H1 (cell line): Measurements from ENCODE around the gene EFR3B. TPM values are rescaled to one million over a fixed set of nuclear protein-coding genes. Genes with fewer than 3 reads are reported as not detected.

ENCODE experiments used
- CTCF ChIA-PET: fragments of 300-600 bp; sonication (Branson Sonifier 250); formaldehyde crosslinking; loops from one replicate; lab custom pipeline; 2021; ENCODE audit not compliant: partially characterized antibody; lab: Charles Lee
- POLR2A ChIA-PET: fragments of 300-600 bp; sonication (Branson Sonifier 250); formaldehyde crosslinking; loops from one replicate; lab custom pipeline; 2021; ENCODE audit warnings: inconsistent platforms; ENCODE audit not compliant: partially characterized antibody; lab: Charles Lee
- DNase-seq, 2 experiments: peaks; one replicate each; pipeline versions ENCODE4 v3.0.0 to v3.0.0-alpha.2; 2010 to 2022; ENCODE audit warnings: low spot score in 2 of 2, low read depth in 1 of 2, mixed read lengths in 1 of 2
- FAIRE-seq: peaks from 2 replicates; lab custom pipeline; 2011; peaks lifted over from hg19 to GRCh38; lab: Jason Lieb, UNC
- H2AFZ ChIP-seq: 2 replicates; pipeline ENCODE4 v1.8.1; 2012; ENCODE audit warnings: low read length, inconsistent platforms
- H2AK5ac ChIP-seq: 2 replicates; pipeline ENCODE4 v1.6.1; 2013; ENCODE audit warnings: low read depth, low read length
- H2BK120ac ChIP-seq: replicated peaks from 2 replicates; pipeline ENCODE3; 2013; ENCODE audit warnings: low read depth, low read length, inconsistent platforms
- H2BK12ac ChIP-seq: 2 replicates; pipeline ENCODE4 v1.6.1; 2013; ENCODE audit warnings: low read depth, low read length
- H2BK15ac ChIP-seq: 2 replicates; pipeline ENCODE4 v1.6.1; 2013; ENCODE audit warnings: low read length
- H2BK20ac ChIP-seq: 2 replicates; pipeline ENCODE4 v1.6.1; 2013; ENCODE audit warnings: low read length
- H2BK5ac ChIP-seq: 2 replicates; pipeline ENCODE4 v1.6.1; 2013; ENCODE audit warnings: low read depth, low read length
- H3K14ac ChIP-seq: 2 replicates; pipeline ENCODE4 v1.6.1; 2013; ENCODE audit warnings: inconsistent platforms; ENCODE audit not compliant: insufficient read length
- H3K18ac ChIP-seq: 2 replicates; pipeline ENCODE4 v1.6.1; 2013; ENCODE audit warnings: low read length; ENCODE audit errors: extremely low read depth
- H3K23ac ChIP-seq: 2 replicates; pipeline ENCODE4 v1.6.1; 2013; ENCODE audit warnings: inconsistent platforms; ENCODE audit not compliant: insufficient read length
- H3K23me2 ChIP-seq: 2 replicates; pipeline ENCODE4 v1.6.1; 2013; ENCODE audit warnings: low read depth, low read length
- H3K27ac ChIP-seq: 2 replicates; pipeline ENCODE4 v1.6.1; 2011; ENCODE audit warnings: low read depth, low read length, inconsistent platforms
- H3K27me3 ChIP-seq, 4 experiments: replicated peaks in 1 of 4; 1 replicate in 1 of 4; 2 replicates in 3 of 4; pipeline versions ENCODE4 v1.6.1 to v1.8.1; 2011 to 2013; ENCODE audit warnings: low read length in 3 of 4, mild to moderate bottlenecking in 3 of 4, inconsistent platforms in 2 of 4, mixed read lengths in 2 of 4, moderate library complexity in 1 of 4; ENCODE audit not compliant: control insufficient read depth in 3 of 4, insufficient read depth in 3 of 4; ENCODE audit errors: extremely low read depth in 1 of 4
- H3K36me3 ChIP-seq, 4 experiments: 2 replicates each; pipeline versions ENCODE4 v1.6.1 to v1.8.1; 2011 to 2013; ENCODE audit warnings: mild to moderate bottlenecking in 4 of 4, low read length in 3 of 4, moderate library complexity in 2 of 4, control low read depth in 1 of 4, inconsistent platforms in 1 of 4; ENCODE audit not compliant: insufficient read depth in 4 of 4, control insufficient read depth in 2 of 4
- H3K4ac ChIP-seq: replicated peaks from 2 replicates; pipeline ENCODE3; 2013; ENCODE audit warnings: low read length, low read depth, mixed read lengths, inconsistent platforms; ENCODE audit not compliant: insufficient read length
- H3K4me1 ChIP-seq, 4 experiments: replicated peaks in 1 of 4; 1 replicate in 1 of 4; 2 replicates in 3 of 4; pipeline versions ENCODE4 v1.6.1 to v1.8.1; 2011 to 2013; ENCODE audit warnings: low read length in 3 of 4, inconsistent platforms in 2 of 4, mixed read lengths in 1 of 4; ENCODE audit not compliant: insufficient read depth in 4 of 4, control insufficient read depth in 3 of 4
- H3K4me2 ChIP-seq, 2 experiments: 2 replicates each; pipeline versions ENCODE4 v1.6.1 to v1.8.1; 2011 to 2013; ENCODE audit warnings: low read depth in 2 of 2, low read length in 2 of 2, control low read depth in 1 of 2, inconsistent platforms in 1 of 2, mild to moderate bottlenecking in 1 of 2; ENCODE audit not compliant: insufficient read depth in 1 of 2
- H3K4me3 ChIP-seq, 4 experiments: fragments of 200-600, 300-600 bp in 1 of 4; sonication (generic), shearing (Covaris generic), sonication (Bioruptor Twin) in 1 of 4; 2 replicates each; pipeline versions ENCODE4 v1.5.1 to v1.8.1; 2011 to 2016; ENCODE audit warnings: low read length in 4 of 4, low read depth in 3 of 4, control low read depth in 2 of 4, inconsistent platforms in 2 of 4, mild to moderate bottlenecking in 2 of 4, mixed read lengths in 1 of 4, moderate library complexity in 1 of 4; ENCODE audit not compliant: insufficient read depth in 2 of 4; ENCODE audit errors: extremely low read depth in 1 of 4
- H3K56ac ChIP-seq: replicated peaks from 2 replicates; pipeline ENCODE3; 2013; ENCODE audit warnings: low read depth, mild to moderate bottlenecking, mixed read lengths, low read length, inconsistent platforms; ENCODE audit not compliant: insufficient read length
- H3K79me1 ChIP-seq: 2 replicates; pipeline ENCODE4 v1.6.1; 2013; ENCODE audit warnings: low read depth, low read length, control low read depth
- H3K79me2 ChIP-seq, 2 experiments: 2 replicates each; pipeline versions ENCODE4 v1.6.1 to v1.8.1; 2012 to 2013; ENCODE audit warnings: low read length in 2 of 2, mild to moderate bottlenecking in 2 of 2, inconsistent platforms in 1 of 2; ENCODE audit not compliant: insufficient read depth in 2 of 2, control insufficient read depth in 1 of 2
- H3K9ac ChIP-seq, 4 experiments: replicated peaks in 1 of 4; 1 replicate in 1 of 4; 2 replicates in 3 of 4; pipeline versions ENCODE4 v1.6.1 to v1.8.1; 2011 to 2013; ENCODE audit warnings: low read depth in 3 of 4, low read length in 3 of 4, control low read depth in 2 of 4, mild to moderate bottlenecking in 2 of 4, moderate library complexity in 2 of 4, inconsistent platforms in 1 of 4; ENCODE audit errors: extremely low read depth in 1 of 4
- H3K9me3 ChIP-seq, 2 experiments: 2 replicates each; pipeline versions ENCODE4 v1.6.1 to v1.8.1; 2012 to 2013; ENCODE audit warnings: mild to moderate bottlenecking in 2 of 2, moderate library complexity in 2 of 2, control low read depth in 1 of 2, inconsistent platforms in 1 of 2, low read depth in 1 of 2, low read length in 1 of 2, mixed read lengths in 1 of 2; ENCODE audit not compliant: insufficient read depth in 2 of 2
- H4K20me1 ChIP-seq, 2 experiments: replicated peaks in 1 of 2; 2 replicates each; pipeline versions ENCODE3 to v1.8.1; 2011 to 2013; ENCODE audit warnings: inconsistent platforms in 2 of 2, low read length in 2 of 2, mild to moderate bottlenecking in 1 of 2; ENCODE audit not compliant: insufficient read depth in 2 of 2, control insufficient read depth in 1 of 2
- H4K5ac ChIP-seq: 2 replicates; pipeline ENCODE4 v1.6.1; 2013; ENCODE audit warnings: low read length, low read depth, mixed read lengths, inconsistent platforms; ENCODE audit not compliant: insufficient read length
- H4K8ac ChIP-seq: 2 replicates; pipeline ENCODE4 v1.8.0; 2013; ENCODE audit warnings: mild to moderate bottlenecking, moderate library complexity, low read length, inconsistent platforms; ENCODE audit not compliant: insufficient read depth; ENCODE audit errors: extremely low read depth
- H4K91ac ChIP-seq: replicated peaks from 2 replicates; pipeline ENCODE3; 2013; ENCODE audit warnings: low read length, mixed read lengths, inconsistent platforms; ENCODE audit not compliant: insufficient read length
- EGR1 ChIP-seq: IDR thresholded peaks from 2 replicates; pipeline ENCODE4 v1.6.1; 2011; ENCODE audit warnings: low read depth, low read length, borderline replicate concordance
- POLR2A ChIP-seq, 2 experiments: IDR thresholded peaks; 1 replicate in 1 of 2; 2 replicates in 1 of 2; pipeline ENCODE4 v1.6.1; 2011; ENCODE audit warnings: low read depth in 2 of 2, low read length in 2 of 2, mild to moderate bottlenecking in 2 of 2; ENCODE audit errors: control extremely low read depth in 1 of 2
- RFX5 ChIP-seq: IDR thresholded peaks from 2 replicates; pipeline ENCODE4 v1.6.1; 2011; ENCODE audit warnings: low read depth, low read length, improper control_type of control experiment, borderline replicate concordance
- SRF ChIP-seq: IDR thresholded peaks from 2 replicates; pipeline ENCODE4 v1.6.1; 2011; ENCODE audit warnings: mild to moderate bottlenecking, low read depth, low read length, moderate library complexity
- TAF1 ChIP-seq: IDR thresholded peaks from 2 replicates; pipeline ENCODE4 v1.6.1; 2011; ENCODE audit warnings: mild to moderate bottlenecking, low read depth, low read length
- WGBS, 2 experiments: shearing (Covaris generic) in 1 of 2; methylation state at CpG; one replicate each; pipeline versions ENCODE4 v1.1.6 to v1.1.7; 2013 to 2015; ENCODE audit warnings: low lambda C conversion rate in 2 of 2, mixed read lengths in 2 of 2, inconsistent platforms in 1 of 2, low coverage in 1 of 2, missing lambda C conversion rate in 1 of 2; ENCODE audit not compliant: insufficient replicate concordance in 2 of 2, insufficient coverage in 1 of 2, insufficient read length in 1 of 2; ENCODE audit errors: extremely low coverage in 1 of 2, missing lambda C conversion rate in 1 of 2; 5-methylcytosine and 5-hydroxymethylcytosine counted together
- polyA plus RNA-seq, 7 experiments: library from polyadenylated mRNA; depleted of rRNA in 3 of 7; stranded (reverse) in 5 of 7; unstranded in 2 of 7; fragments of >200 nt in 5 of 7; fragments of 200-250 nt in 2 of 7; gene quantifications; 1 replicate in 5 of 7; 2 replicates in 1 of 7; 4 replicates in 1 of 7; pipeline versions ENCODE4 v1.2.1 to v1.2.3, GENCODE V29; 2011 to 2013; ENCODE audit warnings: missing spikeins in 2 of 7, mixed read lengths in 2 of 7
- total RNA-seq: library from RNA; stranded (reverse); fragmentation: NEBNext Ultra II Directional; extraction: Animal tissue kit (Norgen Biotek cat#: 25700); gene quantifications from 2 replicates; pipeline ENCODE4 v1.2.1, GENCODE V29; 2021

The EFR3B gene
- total and polyA plus RNA-seq, 2 of the 8 experiments (the other 6 are each of a cell fraction or from before 2014, with no cell fraction given): 3.4 to 9.6 TPM

GRCh38 chr2:25009954-25010353 is 31.9 kb upstream of the EFR3B start:
- Histone ChIP-seq H3K56ac (no peak overlapping the region), H3K79me1 (no peaks in the 10 kb centered on the region), H2BK20ac (no peak overlapping the region), H3K4me1 (no peaks in the 10 kb centered on the region), H3K18ac (no peak overlapping the region), H3K27ac (no peak overlapping the region), H2AFZ (no peak overlapping the region; the same call in 1 of the 2 replicates), H3K14ac (no peak overlapping the region), H3K79me2 (no peaks in the 10 kb centered on the region), H3K23ac (no peak overlapping the region), H2AK5ac (no peak overlapping the region), H3K9ac (no peak overlapping the region), H4K5ac (no peak overlapping the region), H2BK5ac (no peak overlapping the region), H4K20me1 (no peaks in the 10 kb centered on the region), H2BK15ac (no peak overlapping the region), H3K23me2 (no peaks in the 10 kb centered on the region)
- 91% methylated on average over 11 of the region's 11 CpGs; no CpG with 5 or more reads in 1 of the 2 experiments for WGBS, 2 experiments
- no peak for FAIRE-seq
- TF ChIP-seq SRF (no peak), EGR1 (no peak), POLR2A (IDR thresholded peaks at IDR 0.05; ENCODE audit: control extremely low read depth in 1 of 2, low read depth in 2 of 2, low read length in 2 of 2) (no peak), RFX5 (no peak), TAF1 (no peak)
- TF ChIP-seq, all 59 proteins: peak for 0
- H4K8ac ChIP-seq: no peak overlapping the region
- H3K9me3 ChIP-seq: no peaks in the 10 kb centered on the region
- no peak overlapping the region for H3K4me3 ChIP-seq
- no peak for DNase-seq
- no peaks in the 10 kb centered on the region for H3K27me3 ChIP-seq
- H4K91ac ChIP-seq: no peak overlapping the region
- ChIA-PET CTCF (interaction anchor here (0.7 to 1.7 kb wide), 6 partner anchors 23 to 95 kb away, joined by 3 to 5 read pairs (median 4); no protein-coding TSS in a partner anchor), POLR2A (no interaction called here)
- no peak overlapping the region for H2BK12ac ChIP-seq
- H3K4ac ChIP-seq: no peak overlapping the region
- no peaks in the 10 kb centered on the region for H3K36me3 ChIP-seq
- H3K4me2 ChIP-seq: no peak overlapping the region
- H2BK120ac ChIP-seq: no peak overlapping the region
